Measurements from ENCODE around the gene DAAM2.

The DAAM2 gene

DNA sequence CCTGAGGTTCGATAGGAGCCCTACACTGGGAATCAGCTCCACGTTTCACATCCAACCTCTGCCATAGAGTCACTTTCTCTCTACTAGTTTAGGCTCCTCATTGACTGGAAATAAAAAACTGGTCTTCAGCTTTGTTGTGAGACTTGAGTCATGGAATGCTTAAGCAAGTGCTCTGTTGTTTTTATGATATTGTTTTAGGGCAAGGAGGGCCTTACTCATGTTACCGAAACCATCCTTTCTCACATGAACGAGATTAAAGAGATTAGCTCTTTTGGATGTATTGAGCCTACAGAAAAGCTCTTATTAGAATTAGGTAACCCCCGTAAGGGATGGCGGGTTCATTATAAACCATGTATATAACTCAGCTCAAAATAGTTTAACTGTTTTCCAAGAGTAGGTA lies 149.0 kb downstream of the DAAM2 start:
- intact Hi-C loops (cut with DNase I; ENCODE audit: low total_unique reads), result no loop called here
- H3K36me3 ChIP-seq, result no peaks in the 10 kb centered on the region
- no peak overlapping the region for H3K4me3 ChIP-seq
- H3K4me1 ChIP-seq, result peaks cover 0 to under 1% (median 0%) of the 10 kb centered on the region in 4 donors
- no peaks in the 10 kb centered on the region for H3K9me3 ChIP-seq
- H3K27me3 ChIP-seq, result no peaks in the 10 kb centered on the region
- TF ChIP-seq, protein P1, sequence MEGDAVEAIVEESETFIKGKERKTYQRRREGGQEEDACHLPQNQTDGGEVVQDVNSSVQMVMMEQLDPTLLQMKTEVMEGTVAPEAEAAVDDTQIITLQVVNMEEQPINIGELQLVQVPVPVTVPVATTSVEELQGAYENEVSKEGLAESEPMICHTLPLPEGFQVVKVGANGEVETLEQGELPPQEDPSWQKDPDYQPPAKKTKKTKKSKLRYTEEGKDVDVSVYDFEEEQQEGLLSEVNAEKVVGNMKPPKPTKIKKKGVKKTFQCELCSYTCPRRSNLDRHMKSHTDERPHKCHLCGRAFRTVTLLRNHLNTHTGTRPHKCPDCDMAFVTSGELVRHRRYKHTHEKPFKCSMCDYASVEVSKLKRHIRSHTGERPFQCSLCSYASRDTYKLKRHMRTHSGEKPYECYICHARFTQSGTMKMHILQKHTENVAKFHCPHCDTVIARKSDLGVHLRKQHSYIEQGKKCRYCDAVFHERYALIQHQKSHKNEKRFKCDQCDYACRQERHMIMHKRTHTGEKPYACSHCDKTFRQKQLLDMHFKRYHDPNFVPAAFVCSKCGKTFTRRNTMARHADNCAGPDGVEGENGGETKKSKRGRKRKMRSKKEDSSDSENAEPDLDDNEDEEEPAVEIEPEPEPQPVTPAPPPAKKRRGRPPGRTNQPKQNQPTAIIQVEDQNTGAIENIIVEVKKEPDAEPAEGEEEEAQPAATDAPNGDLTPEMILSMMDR (IDR thresholded peaks at IDR 0.05), result no peak
- no peak for DNase-seq
- H3K27ac ChIP-seq, result no peak overlapping the region

DNA sequence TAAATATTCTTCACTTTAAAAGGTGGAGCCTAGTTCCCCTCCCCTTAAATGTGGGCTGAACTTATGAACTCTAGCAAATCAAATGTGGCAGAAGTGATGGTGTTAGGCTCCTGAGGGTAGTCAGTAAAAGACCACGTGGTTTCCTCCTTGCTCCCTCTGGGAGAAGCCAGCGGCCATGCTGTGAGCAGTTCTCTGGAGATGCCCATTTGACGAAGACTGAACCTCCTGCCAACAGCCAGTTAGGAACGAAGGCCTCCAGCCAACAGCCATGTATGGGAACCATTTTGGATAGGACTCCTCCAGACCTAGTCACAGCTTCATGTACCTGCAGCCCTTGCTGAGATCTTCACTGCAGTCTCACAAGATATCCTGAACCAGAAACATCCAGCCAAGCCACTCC lies 149.6 kb downstream of the DAAM2 start:
- Histone ChIP-seq H3K4me1 (no peaks in the 10 kb centered on the region), H3K4me3 (no peak overlapping the region), H3K27me3 (no peaks in the 10 kb centered on the region), H3K27ac (no peak overlapping the region), H3K36me3 (no peaks in the 10 kb centered on the region), H3K9me3 (no peaks in the 10 kb centered on the region)
- no peak for DNase-seq
- intact Hi-C loops (cut with DNase I; ENCODE audit: low total_unique reads), result no loop called here
- TF ChIP-seq, protein P1 (IDR thresholded peaks at IDR 0.05), result no peak

DNA sequence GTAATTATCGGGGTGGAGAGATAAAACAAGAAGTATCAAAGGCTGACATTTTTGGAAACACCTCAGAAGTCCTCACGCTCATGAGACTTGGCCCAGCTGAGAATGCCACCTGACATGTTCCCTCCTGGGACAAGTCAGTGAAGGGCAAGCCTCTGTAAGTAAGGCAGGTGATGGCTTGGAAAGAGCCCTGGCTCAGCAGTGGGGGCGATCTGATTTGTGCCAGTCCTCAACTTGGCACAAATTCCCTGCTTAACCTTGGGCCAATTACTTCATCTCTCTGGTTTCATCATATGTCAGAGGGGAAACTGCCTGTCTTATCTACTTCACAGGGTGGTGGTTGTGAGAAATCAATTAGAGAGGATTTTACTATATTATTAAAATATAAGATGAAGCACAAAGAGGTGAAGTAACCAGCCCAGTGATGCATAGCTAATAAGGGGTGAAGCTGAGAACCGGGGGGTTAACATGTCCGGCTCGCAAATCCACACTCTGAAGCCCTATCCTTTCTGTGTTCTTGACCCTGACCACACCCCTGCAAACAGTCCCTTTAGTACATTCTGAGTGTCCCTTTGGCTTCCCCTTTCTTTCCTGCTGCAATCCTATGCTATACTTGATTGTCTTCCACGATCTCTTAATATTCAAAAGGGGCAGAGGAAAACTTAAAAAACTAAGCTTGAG lies 150.9 kb downstream of the DAAM2 start:
- intact Hi-C loops (cut with DNase I; ENCODE audit: low total_unique reads), result no loop called here
- Histone ChIP-seq H3K9me3 (no peaks in the 10 kb centered on the region), H3K36me3 (no peaks in the 10 kb centered on the region), H3K27ac (no peak overlapping the region), H3K4me3 (no peak overlapping the region), H3K27me3 (no peaks in the 10 kb centered on the region), H3K4me1 (no peaks in the 10 kb centered on the region)
- no peak for DNase-seq
- TF ChIP-seq, protein P1 (IDR thresholded peaks at IDR 0.05), result no peak

DNA sequence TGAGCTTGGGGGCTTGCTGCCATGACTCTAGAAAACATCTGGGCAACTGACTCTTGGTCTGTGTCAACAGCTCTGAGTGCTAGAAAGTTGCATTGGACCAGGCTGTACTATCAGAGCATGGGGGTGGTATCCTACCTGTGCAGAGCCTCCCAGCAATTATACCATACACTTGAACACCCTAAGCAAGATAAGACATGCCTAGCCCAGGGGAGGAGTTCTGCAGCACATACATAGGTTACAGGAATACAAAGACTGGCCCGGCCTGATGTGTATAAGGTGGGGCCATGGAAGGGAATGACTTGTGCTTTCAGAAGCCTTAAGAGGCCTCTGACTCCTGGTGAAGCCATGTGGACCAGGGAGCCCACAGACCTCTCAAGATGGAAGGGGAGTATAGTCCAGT lies 153.4 kb downstream of the DAAM2 start:
- H3K27ac ChIP-seq, result no peak overlapping the region
- no peaks in the 10 kb centered on the region for H3K9me3 ChIP-seq
- H3K27me3 ChIP-seq, result no peaks in the 10 kb centered on the region
- intact Hi-C loops (cut with DNase I; ENCODE audit: low total_unique reads), result no loop called here
- no peak for DNase-seq
- no peaks in the 10 kb centered on the region for H3K4me1 ChIP-seq
- TF ChIP-seq, protein P1 (IDR thresholded peaks at IDR 0.05), result no peak
- H3K4me3 ChIP-seq, result no peak overlapping the region
- no peaks in the 10 kb centered on the region for H3K36me3 ChIP-seq

DNA sequence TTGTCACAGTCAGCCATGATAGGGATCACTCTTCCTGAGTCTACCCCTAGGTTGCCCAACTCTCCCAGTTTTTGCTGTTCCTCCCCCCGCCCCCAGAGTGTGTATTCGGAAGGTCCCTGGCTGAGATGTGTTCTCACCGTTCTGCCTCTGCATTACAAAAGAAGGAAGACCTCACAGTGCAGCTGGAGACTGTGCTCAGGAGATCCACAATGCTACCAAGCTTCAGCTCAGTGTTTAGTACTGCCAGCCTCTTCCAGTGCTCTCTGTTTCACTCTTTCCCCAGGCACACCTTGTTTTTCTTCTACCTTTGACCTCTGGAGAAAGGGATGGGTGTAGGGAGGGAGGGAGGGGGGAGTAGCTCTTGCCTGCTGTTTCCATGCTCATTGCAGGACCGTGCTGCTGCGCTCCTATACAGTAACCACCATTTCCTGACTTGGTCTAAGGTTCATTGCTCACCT lies 155.5 kb downstream of the DAAM2 start:
- Histone ChIP-seq H3K4me1 (peaks cover 0 to 18% (median 12%) of the 10 kb centered on the region in 4 donors), H3K36me3 (no peaks in the 10 kb centered on the region), H3K27ac (no peak overlapping the region), H3K9me3 (no peaks in the 10 kb centered on the region), H3K27me3 (no peaks in the 10 kb centered on the region), H3K4me3 (no peak overlapping the region)
- TF ChIP-seq, protein P1 (IDR thresholded peaks at IDR 0.05), result no peak
- intact Hi-C loops (cut with DNase I; ENCODE audit: low total_unique reads), result no loop called here
- DNase-seq, result no peak

Measured in tibial artery (tissue), 4 donors.